Measurements from ENCODE around the gene TMEM128.

GRCh38 chr4:4248029-4248884 lies at the start of gene TMEM128:
- TF ChIP-seq POLR2A (IDR thresholded peaks at IDR 0.05) (peak; percentile 54 to 77), CTCF (IDR thresholded peaks at IDR 0.05) (peak in 5 of 6 experiments; percentile 22 to 50 (median 30))
